Measurements from ENCODE around the gene RPS8.

Gene RPS8

GRCh38 chr1:44805311-44806024 is 30.1 kb downstream of the RPS8 start:
- H3F3A ChIP-seq (ENCODE audit: insufficient read depth) = peaks cover 9% of the 10 kb centered on the region; the same call in 1 of the 2 replicates
- no peak overlapping the region for H3K9ac ChIP-seq (ENCODE audit: low read length)
- H3K4me2 ChIP-seq (ENCODE audit: low read depth, low read length, poor library complexity, severe bottlenecking) = no peak overlapping the region
- TF ChIP-seq, protein P1, sequence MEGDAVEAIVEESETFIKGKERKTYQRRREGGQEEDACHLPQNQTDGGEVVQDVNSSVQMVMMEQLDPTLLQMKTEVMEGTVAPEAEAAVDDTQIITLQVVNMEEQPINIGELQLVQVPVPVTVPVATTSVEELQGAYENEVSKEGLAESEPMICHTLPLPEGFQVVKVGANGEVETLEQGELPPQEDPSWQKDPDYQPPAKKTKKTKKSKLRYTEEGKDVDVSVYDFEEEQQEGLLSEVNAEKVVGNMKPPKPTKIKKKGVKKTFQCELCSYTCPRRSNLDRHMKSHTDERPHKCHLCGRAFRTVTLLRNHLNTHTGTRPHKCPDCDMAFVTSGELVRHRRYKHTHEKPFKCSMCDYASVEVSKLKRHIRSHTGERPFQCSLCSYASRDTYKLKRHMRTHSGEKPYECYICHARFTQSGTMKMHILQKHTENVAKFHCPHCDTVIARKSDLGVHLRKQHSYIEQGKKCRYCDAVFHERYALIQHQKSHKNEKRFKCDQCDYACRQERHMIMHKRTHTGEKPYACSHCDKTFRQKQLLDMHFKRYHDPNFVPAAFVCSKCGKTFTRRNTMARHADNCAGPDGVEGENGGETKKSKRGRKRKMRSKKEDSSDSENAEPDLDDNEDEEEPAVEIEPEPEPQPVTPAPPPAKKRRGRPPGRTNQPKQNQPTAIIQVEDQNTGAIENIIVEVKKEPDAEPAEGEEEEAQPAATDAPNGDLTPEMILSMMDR (IDR thresholded peaks at IDR 0.05; ENCODE audit: insufficient read depth, low read length, poor library complexity, severe bottlenecking) = no peak
- TF ChIP-seq EZH2phosphoT487 (conservative IDR thresholded peaks at IDR 0.05; ENCODE audit: low read length) = no peak
- no peaks in the 10 kb centered on the region for H3K9me2 ChIP-seq (replicated peaks; ENCODE audit: insufficient read depth, low read length)
- no peak overlapping the region for H3K27ac ChIP-seq (ENCODE audit: low read depth, low read length)
- H3K9me3 ChIP-seq (ENCODE audit: insufficient read depth, low read length) = no peaks in the 10 kb centered on the region
- H3K79me2 ChIP-seq (ENCODE audit: insufficient read depth, low read length) = no peaks in the 10 kb centered on the region
- H3K27me3 ChIP-seq (ENCODE audit: low read length) = no peaks in the 10 kb centered on the region
- no peak overlapping the region for H2AFZ ChIP-seq (ENCODE audit: low read depth, low read length, severe bottlenecking)
- no peak overlapping the region for H3K4me3 ChIP-seq (ENCODE audit: insufficient read depth, low read length, poor library complexity, severe bottlenecking)
- no peaks in the 10 kb centered on the region for H4K20me1 ChIP-seq (ENCODE audit: low read depth, low read length)
- H3K36me3 ChIP-seq (ENCODE audit: low read length) = no peaks in the 10 kb centered on the region

GRCh38 chr1:44806025-44806703 is 30.8 kb downstream of the RPS8 start:
- H3K27ac ChIP-seq (ENCODE audit: low read depth, low read length) = no peak overlapping the region
- no peaks in the 10 kb centered on the region for H3K79me2 ChIP-seq (ENCODE audit: insufficient read depth, low read length)
- TF ChIP-seq, protein P1 (IDR thresholded peaks at IDR 0.05; ENCODE audit: insufficient read depth, low read length, poor library complexity, severe bottlenecking) = no peak
- TF ChIP-seq EZH2phosphoT487 (conservative IDR thresholded peaks at IDR 0.05; ENCODE audit: low read length) = no peak

GRCh38 chr1:44806704-44807363 is 31.5 kb downstream of the RPS8 start, which contains the start of gene DYNLT4:
TSS of gene DYNLT4 (minus strand) at chr1:44807351. CDS start at chr1:44806668, 683 bp downstream.
- Histone ChIP-seq H3K4me2 (ENCODE audit: low read depth, low read length, poor library complexity, severe bottlenecking) (peak within 1 kb of the TSS; percentile 11), H3K9ac (ENCODE audit: low read length) (peak within 1 kb of the TSS; percentile 9), H3K36me3 (ENCODE audit: low read length) (no peaks in the 10 kb centered on the region), H3K9me3 (ENCODE audit: insufficient read depth, low read length) (no peaks in the 10 kb centered on the region), H3F3A (ENCODE audit: insufficient read depth) (peaks cover 14% of the 10 kb centered on the region), H3K4me3 (ENCODE audit: insufficient read depth, low read length, poor library complexity, severe bottlenecking) (no peak within 1 kb of the TSS), H3K27ac (ENCODE audit: low read depth, low read length) (peak within 1 kb of the TSS; percentile 34), H2AFZ (ENCODE audit: low read depth, low read length, severe bottlenecking) (peak within 1 kb of the TSS; percentile 6), H3K9me2 (replicated peaks; ENCODE audit: insufficient read depth, low read length) (no peaks in the 10 kb centered on the region), H3K27me3 (ENCODE audit: low read length) (no peaks in the 10 kb centered on the region), H3K79me2 (ENCODE audit: insufficient read depth, low read length) (no peaks in the 10 kb centered on the region), H4K20me1 (ENCODE audit: low read depth, low read length) (no peaks in the 10 kb centered on the region)
- no peak for TF ChIP-seq EZH2phosphoT487 (conservative IDR thresholded peaks at IDR 0.05; ENCODE audit: low read length)
- TF ChIP-seq, protein P1 (IDR thresholded peaks at IDR 0.05; ENCODE audit: insufficient read depth, low read length, poor library complexity, severe bottlenecking) = no peak

More at GRCh38 chr1:44806025-44806703, 30.8 kb downstream of the RPS8 start:
- Histone ChIP-seq H3K27me3 (ENCODE audit: low read length) (no peaks in the 10 kb centered on the region), H3K9me3 (ENCODE audit: insufficient read depth, low read length) (no peaks in the 10 kb centered on the region), H3K9me2 (replicated peaks; ENCODE audit: insufficient read depth, low read length) (no peaks in the 10 kb centered on the region), H2AFZ (ENCODE audit: low read depth, low read length, severe bottlenecking) (no peak overlapping the region), H3F3A (ENCODE audit: insufficient read depth) (peaks cover 11% of the 10 kb centered on the region), H3K36me3 (ENCODE audit: low read length) (no peaks in the 10 kb centered on the region), H3K4me2 (ENCODE audit: low read depth, low read length, poor library complexity, severe bottlenecking) (no peak overlapping the region), H4K20me1 (ENCODE audit: low read depth, low read length) (no peaks in the 10 kb centered on the region), H3K9ac (ENCODE audit: low read length) (no peak overlapping the region), H3K4me3 (ENCODE audit: insufficient read depth, low read length, poor library complexity, severe bottlenecking) (no peak overlapping the region)

Data from SU-DHL-6 (cell line).